ENCODE measurements around the gene TTC34.

GRCh38 chr1:2612591-2613365, 188.7 kb downstream of the TTC34 start:
- no peak for TF ChIP-seq POLR2A (IDR thresholded peaks at IDR 0.05; ENCODE audit: low read length)
- TF ChIP-seq GATA1 (IDR thresholded peaks at IDR 0.05; ENCODE audit: low read depth, low read length) = no peak
